SK-N-MC (cell line): ENCODE data around the gene KCNAB3.

Source experiments
- DNase-seq: peaks from one replicate; pipeline ENCODE4 v3.0.0-alpha.2; 2011; ENCODE audit warnings: low read depth, low spot score
- H3K27ac ChIP-seq: fragments of 200-600 bp; sonication (generic); 2 replicates; pipeline ENCODE4 v1.5.1; 2016; ENCODE audit warnings: mixed run types
- H3K36me3 ChIP-seq: fragments of 200-600 bp; sonication (generic); 2 replicates; pipeline ENCODE4 v1.6.1; 2017; ENCODE audit warnings: antibody characterized with exemption, low read length, mixed read lengths; ENCODE audit not compliant: insufficient read depth
- H3K4me3 ChIP-seq: fragments of 200-600 bp; sonication (generic); 2 replicates; pipeline ENCODE4 v1.5.1; 2016
- H3K9ac ChIP-seq: fragments of 200-600 bp; sonication (generic); 2 replicates; pipeline ENCODE4 v1.8.0; 2017; ENCODE audit warnings: mixed run types, mixed read lengths; ENCODE audit not compliant: insufficient read length
- H3K9me3 ChIP-seq: fragments of 200-600 bp; sonication (generic); 2 replicates; pipeline ENCODE4 v1.6.1; 2017; ENCODE audit warnings: low read depth, mild to moderate bottlenecking, antibody characterized with exemption, low read length, moderate library complexity, mixed read lengths
- EZH2 ChIP-seq: fragments of 200-600 bp; sonication (generic); IDR thresholded peaks from one replicate; pipeline ENCODE4 v1.6.1; 2017; ENCODE audit warnings: antibody characterized with exemption
- FOXP2 ChIP-seq: optimal IDR thresholded peaks from 2 replicates; pipeline ENCODE3; 2011; ENCODE audit warnings: mild to moderate bottlenecking, moderate library complexity; ENCODE audit not compliant: insufficient read depth; ENCODE audit errors: extremely low read length, control extremely low read depth
- POLR2AphosphoS5 ChIP-seq: IDR thresholded peaks from 2 replicates; pipeline ENCODE4 v1.6.1; 2012; ENCODE audit warnings: mild to moderate bottlenecking, low read depth, low read length, borderline replicate concordance

The KCNAB3 gene

DNA sequence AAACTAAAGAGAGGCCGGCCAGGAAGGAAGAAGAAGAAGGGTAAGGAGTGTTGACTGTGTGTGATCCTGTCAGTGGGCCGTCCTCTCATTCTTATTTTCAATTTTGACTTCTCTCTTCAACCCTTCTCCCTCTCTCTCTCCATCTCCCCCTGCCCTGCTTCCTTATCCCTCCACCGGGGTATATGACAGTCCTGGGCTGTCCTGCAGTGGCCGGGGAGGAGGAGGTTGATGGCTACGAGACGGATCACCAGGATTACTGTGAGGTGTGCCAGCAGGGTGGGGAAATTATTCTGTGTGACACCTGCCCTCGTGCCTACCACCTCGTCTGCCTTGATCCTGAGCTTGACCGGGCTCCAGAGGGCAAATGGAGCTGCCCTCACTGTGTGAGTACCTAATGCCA, 35.4 kb downstream of the KCNAB3 start:
- DNase-seq = no peak
- Histone ChIP-seq H3K4me3 (no peak overlapping the region), H3K9me3 (no peaks in the 10 kb centered on the region), H3K27ac (no peak overlapping the region), H3K36me3 (peaks cover 91% of the 10 kb centered on the region), H3K9ac (no peak overlapping the region)
- TF ChIP-seq FOXP2 = no peak
- TF ChIP-seq EZH2 = no peak
- no peak for TF ChIP-seq POLR2AphosphoS5

DNA sequence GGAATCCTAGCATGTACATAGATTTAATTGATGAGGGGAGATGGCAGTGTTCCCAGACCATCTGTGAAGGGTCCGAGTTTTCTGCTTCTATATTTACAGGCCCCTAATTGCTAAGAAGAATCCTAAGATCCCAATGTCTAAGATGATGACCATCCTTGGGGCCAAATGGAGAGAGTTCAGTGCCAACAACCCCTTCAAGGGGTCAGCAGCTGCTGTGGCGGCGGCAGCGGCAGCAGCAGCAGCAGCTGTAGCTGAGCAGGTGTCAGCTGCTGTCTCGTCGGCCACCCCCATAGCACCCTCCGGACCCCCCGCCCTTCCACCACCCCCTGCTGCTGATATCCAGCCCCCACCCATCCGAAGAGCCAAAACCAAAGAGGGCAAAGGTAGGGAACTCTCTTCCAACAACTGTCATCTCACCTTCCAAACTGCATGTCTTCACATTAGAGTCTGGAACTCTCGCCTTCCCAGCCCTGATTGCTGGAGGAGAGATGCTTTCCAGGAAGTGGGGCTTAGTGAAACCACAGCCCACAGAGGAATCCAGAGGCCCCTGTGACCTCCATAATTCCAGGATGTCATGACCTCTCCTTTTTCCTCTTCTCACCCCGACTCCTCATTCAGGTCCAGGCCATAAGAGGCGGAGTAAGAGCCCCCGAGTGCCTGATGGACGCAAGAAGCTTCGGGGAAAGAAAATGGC, 36.3 kb downstream of the KCNAB3 start:
- H3K4me3 ChIP-seq = no peak overlapping the region
- H3K36me3 ChIP-seq = peaks cover 82% of the 10 kb centered on the region
- DNase-seq = no peak
- no peak for TF ChIP-seq EZH2
- TF ChIP-seq FOXP2 = no peak
- TF ChIP-seq POLR2AphosphoS5 = no peak
- H3K9ac ChIP-seq = no peak overlapping the region
- H3K9me3 ChIP-seq = no peaks in the 10 kb centered on the region
- no peak overlapping the region for H3K27ac ChIP-seq

DNA sequence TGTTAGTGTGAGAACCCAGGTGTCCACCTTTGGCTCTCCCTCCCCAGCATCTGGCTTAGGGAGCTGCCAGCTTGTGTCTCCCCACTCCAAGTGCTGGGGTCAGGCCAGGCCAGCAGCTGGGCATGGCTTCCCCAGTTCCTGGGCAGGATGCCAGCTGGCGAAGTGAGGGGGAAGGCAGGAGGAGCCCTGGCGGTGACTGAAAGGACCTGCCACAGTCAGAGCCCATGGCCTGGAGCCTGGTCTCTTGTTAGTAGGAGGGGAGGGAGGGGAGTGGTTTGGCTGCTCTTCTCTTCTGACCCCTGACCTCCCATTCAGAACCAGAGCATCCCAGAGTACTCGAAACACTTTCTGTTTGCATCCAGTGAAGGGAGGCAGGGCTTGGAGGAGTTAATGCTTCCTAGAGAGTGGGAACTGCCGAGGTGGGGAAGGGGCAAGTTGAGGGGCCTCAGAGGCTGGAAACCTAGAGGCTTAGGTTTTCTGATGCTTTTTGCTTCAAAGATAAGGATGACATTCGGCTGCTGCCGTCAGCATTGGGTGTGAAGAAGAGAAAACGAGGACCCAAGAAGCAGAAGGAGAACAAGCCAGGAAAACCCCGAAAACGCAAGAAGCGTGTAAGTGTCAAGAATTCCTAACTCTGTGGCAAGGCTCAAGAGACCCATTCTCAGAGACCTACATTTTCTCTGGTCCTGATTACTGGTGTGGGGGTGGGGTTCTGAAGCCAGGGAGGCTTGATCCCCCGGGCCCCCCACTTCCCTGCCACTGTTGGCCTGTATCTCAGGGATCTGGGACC, 40.3 kb downstream of the KCNAB3 start:
- TF ChIP-seq FOXP2 (no peak), EZH2 (no peak), POLR2AphosphoS5 (no peak)
- Histone ChIP-seq H3K9me3 (no peaks in the 10 kb centered on the region), H3K9ac (peak overlapping the region; percentile 84), H3K4me3 (peak overlapping the region; percentile 88), H3K36me3 (peaks cover 47% of the 10 kb centered on the region), H3K27ac (peak overlapping the region; percentile 95; the same call in 1 of the 2 replicates)
- no peak for DNase-seq

DNA sequence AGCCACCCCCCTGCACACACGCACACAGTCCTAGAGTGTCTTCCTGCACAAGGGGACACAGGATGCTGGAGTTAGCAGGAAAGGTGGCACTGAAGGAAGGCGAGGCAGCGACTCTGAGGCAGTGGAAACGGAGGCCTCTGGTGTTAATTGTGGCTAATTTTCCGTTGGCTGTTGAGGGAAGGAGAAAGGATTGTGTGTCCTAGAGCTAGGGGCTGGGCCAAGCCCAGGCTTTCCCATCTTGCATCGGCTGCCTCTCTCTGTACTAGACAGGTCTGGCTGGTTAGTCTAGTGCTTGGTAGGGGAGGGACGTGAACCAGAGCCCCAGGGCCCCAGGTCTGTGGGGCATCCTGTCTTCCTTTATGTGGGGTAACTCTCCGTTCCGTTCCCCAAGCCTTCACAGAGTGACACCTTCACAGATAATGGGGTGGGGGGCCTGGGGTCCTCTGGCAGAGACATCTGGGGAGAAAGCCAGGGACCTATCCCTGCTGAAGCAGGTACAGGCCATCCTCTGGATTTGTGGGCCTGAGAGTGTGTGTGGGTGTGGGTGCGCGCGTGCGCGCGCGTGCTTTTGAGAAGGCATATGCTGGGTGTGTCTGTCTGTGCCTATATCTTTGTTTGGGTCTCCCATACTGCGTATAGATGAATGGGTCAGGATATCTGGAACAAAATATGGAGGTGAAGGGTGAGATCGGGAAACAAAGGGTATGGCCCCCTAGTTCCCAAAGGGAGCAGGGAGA, 41.3 kb downstream of the KCNAB3 start, which contains the start of gene CHD3:
TSS of gene CHD3 (plus strand) at position 606 of the 737 bp plus-strand sequence. CDS start 212 bp downstream, outside the sequence.
- Histone ChIP-seq H3K27ac (peak within 1 kb of the TSS; percentile 95), H3K36me3 (peaks cover 37% of the 10 kb centered on the region), H3K4me3 (peak within 1 kb of the TSS; percentile 88), H3K9me3 (no peaks in the 10 kb centered on the region), H3K9ac (peak within 1 kb of the TSS; percentile 84)
- TF ChIP-seq EZH2 (no peak), FOXP2 (no peak), POLR2AphosphoS5 (no peak)
- no peak for DNase-seq

DNA sequence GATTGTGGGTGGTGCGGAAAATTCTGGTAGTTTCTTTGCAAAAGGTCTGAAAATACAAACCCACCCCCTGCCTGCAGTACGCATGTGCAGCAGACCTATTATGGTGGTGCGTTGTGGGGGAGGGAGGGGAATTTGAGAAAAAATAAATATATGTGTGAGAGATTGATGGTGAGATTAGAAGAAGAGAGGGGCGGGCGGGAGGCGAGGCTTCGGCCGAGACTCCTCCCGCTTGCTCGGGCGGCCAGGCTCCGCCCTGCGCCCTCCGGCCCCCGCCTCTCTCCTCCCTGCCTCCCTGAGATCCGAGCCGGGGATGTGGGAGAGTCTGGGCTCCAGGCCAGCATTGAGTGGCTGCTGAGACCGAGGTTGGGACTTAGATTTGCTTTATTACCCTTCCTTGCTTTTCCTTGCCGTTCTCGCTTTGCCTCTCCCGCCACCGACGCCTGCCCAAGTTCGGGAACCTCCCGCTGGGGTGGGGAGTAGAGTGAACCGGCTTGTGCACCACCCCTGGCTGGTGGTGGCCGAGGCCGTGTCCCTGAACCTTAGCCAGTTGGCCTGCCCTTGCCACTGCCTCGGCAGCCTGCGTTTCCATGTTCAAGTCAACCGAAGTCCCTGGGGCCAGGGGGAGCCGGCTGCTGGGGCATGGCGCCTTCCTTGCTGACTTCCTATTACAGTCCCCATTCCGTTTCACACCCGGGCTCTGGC, 42.0 kb downstream of the KCNAB3 start:
- Histone ChIP-seq H3K36me3 (peaks cover 29% of the 10 kb centered on the region), H3K4me3 (peak overlapping the region; percentile 90), H3K9me3 (no peaks in the 10 kb centered on the region), H3K9ac (peak overlapping the region; percentile 84), H3K27ac (peak overlapping the region; percentile 100)
- no peak for DNase-seq
- TF ChIP-seq EZH2 = no peak
- peak; percentile 61 for TF ChIP-seq POLR2AphosphoS5

DNA sequence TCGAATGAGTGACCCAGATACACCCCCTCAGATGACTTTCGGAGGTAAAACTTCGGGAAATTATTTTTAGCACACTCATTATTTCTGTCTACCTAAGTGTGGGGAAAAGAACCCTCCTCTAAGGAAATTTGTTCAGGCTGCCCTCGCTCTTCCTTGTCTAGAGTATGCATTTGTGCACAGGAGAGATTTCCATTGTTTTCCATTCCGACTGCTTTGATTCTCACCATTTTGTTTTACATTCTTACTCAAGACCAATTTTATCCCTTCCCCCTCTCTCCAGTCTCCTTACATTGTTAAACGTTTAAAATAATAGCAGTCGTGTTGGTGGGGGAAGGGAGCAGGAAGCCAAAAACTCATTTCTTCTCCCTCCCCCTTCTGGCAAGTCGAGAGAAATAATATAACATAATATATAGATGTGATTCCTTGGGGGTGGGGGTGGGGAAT, 42.6 kb downstream of the KCNAB3 start:
- peaks cover 26% of the 10 kb centered on the region for H3K36me3 ChIP-seq
- H3K9ac ChIP-seq = peak overlapping the region; percentile 90
- peak; percentile 93 for DNase-seq
- no peak for TF ChIP-seq FOXP2
- no peak for TF ChIP-seq EZH2
- no peak for TF ChIP-seq POLR2AphosphoS5
- peak overlapping the region; percentile 90 for H3K4me3 ChIP-seq
- no peaks in the 10 kb centered on the region for H3K9me3 ChIP-seq
- H3K27ac ChIP-seq = peak overlapping the region; percentile 100

DNA sequence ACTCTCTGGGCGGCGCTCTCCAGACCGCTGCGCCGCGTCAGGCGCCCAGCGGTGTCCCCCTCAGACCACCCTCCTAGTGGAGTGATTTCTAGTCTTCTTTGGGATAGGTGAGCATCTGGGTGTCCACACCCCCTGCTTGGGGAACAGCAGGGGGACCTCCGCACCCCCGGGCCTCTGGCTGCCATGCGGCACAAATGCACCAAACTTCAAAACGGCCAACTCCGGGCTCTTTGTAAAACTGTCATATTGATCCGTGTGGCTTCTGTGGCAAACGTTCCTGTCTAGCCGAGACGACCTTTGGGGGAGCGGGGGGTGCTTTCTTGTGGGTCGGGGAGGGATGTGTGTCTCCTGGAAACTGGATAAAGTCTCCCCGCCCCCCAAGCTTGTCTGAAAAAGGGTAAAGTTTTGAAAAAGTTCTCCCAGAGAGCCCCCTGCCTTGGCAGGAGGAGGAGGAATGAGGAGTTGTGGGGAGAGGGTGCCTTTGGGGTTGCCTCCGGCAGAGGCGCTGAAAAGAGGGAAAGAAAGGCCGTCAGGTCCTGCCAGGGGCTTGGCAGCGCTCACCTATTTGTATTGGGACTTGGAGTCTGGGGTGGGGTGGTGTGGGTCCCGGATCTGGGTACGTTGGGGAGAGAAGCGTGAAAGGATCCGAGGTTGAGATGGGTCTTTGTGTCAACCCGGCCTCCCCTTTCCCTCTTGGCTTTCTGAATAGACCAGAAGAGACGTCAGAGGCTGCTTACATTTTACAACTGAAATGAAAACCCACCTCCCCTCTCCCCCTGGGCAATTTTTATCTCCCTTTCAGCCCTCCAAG, 43.2 kb downstream of the KCNAB3 start:
- no peak for DNase-seq
- no peak for TF ChIP-seq EZH2
- TF ChIP-seq FOXP2 = no peak
- no peak; the same call in 1 of the 2 replicates for TF ChIP-seq POLR2AphosphoS5
- H3K4me3 ChIP-seq = peak overlapping the region; percentile 90
- peak overlapping the region; percentile 90 for H3K9ac ChIP-seq
- H3K27ac ChIP-seq = peak overlapping the region; percentile 100
- H3K9me3 ChIP-seq = no peaks in the 10 kb centered on the region
- H3K36me3 ChIP-seq = peaks cover 20% of the 10 kb centered on the region
